C4-2B (cell line): ENCODE results near the gene ENPP3.

Experiments
- CTCF ChIP-seq: fragments of 450-650 bp; conservative IDR thresholded peaks from 2 replicates; pipeline ENCODE4 v1.5.1; 2017; ENCODE audit warnings: mild to moderate bottlenecking
- ZFX ChIP-seq: fragments of 450-650 bp; IDR thresholded peaks from 2 replicates; pipeline ENCODE4 v1.6.1; 2017

GRCh38 chr6:131776985-131777384, 139.9 kb downstream of the ENPP3 start:
- TF ChIP-seq CTCF (no peak), ZFX (no peak)
